IMR-90 (cell line): ENCODE measurements around the gene RPL41.

ENCODE experiments used
- POLR2A ChIP-seq: IDR thresholded peaks from 2 replicates; pipeline ENCODE4 v1.6.1; 2012; ENCODE audit warnings: mild to moderate bottlenecking, low read depth, low read length
- TF ChIP-seq, protein P1 (sequence below): conservative IDR thresholded peaks from 2 replicates; pipeline ENCODE4 v1.5.1; 2012; ENCODE audit warnings: mild to moderate bottlenecking, low read depth, low read length, improper control_type of control experiment
- TF ChIP-seq, protein P2 (sequence below): fragments of 150-350 bp; IDR thresholded peaks from 2 replicates; pipeline ENCODE4 v1.6.1; 2016; ENCODE audit warnings: low read depth, mild to moderate bottlenecking, low read length, moderate library complexity, borderline replicate concordance

DNA sequence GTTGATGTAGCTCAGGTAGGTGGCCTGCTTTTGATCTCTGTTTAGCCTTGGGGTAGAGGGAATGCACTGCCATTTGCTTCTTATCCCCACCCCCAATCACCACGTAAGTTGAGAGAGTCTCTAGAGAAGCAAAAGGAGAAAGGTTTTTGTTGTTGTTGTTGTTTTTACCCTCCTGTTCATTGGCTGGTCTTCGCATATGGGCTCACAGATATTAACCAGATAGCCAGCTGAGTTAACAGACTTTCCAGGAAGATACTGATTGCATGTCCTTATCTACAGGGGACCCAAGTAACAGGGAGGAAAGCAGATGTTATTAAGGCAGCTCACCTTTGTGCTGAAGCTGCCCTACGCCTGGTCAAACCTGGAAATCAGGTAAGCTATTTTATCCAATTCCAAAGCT is 9.2 kb upstream of the RPL41 start:
- TF ChIP-seq, protein P1, sequence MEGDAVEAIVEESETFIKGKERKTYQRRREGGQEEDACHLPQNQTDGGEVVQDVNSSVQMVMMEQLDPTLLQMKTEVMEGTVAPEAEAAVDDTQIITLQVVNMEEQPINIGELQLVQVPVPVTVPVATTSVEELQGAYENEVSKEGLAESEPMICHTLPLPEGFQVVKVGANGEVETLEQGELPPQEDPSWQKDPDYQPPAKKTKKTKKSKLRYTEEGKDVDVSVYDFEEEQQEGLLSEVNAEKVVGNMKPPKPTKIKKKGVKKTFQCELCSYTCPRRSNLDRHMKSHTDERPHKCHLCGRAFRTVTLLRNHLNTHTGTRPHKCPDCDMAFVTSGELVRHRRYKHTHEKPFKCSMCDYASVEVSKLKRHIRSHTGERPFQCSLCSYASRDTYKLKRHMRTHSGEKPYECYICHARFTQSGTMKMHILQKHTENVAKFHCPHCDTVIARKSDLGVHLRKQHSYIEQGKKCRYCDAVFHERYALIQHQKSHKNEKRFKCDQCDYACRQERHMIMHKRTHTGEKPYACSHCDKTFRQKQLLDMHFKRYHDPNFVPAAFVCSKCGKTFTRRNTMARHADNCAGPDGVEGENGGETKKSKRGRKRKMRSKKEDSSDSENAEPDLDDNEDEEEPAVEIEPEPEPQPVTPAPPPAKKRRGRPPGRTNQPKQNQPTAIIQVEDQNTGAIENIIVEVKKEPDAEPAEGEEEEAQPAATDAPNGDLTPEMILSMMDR: no peak
- TF ChIP-seq, protein P2, sequence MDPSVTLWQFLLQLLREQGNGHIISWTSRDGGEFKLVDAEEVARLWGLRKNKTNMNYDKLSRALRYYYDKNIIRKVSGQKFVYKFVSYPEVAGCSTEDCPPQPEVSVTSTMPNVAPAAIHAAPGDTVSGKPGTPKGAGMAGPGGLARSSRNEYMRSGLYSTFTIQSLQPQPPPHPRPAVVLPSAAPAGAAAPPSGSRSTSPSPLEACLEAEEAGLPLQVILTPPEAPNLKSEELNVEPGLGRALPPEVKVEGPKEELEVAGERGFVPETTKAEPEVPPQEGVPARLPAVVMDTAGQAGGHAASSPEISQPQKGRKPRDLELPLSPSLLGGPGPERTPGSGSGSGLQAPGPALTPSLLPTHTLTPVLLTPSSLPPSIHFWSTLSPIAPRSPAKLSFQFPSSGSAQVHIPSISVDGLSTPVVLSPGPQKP: no peak
- no peak for TF ChIP-seq POLR2A
